ENCODE results near the gene ZNF740.
A peak's percentile ranks its signal among the peaks of the same experiment; 100 is the strongest.
"Not testable (repeated sequence)": the region's sequence is repeated elsewhere in the genome, so short reads cannot be mapped to it uniquely, and the experiment has no call there.

The ZNF740 gene

DNA sequence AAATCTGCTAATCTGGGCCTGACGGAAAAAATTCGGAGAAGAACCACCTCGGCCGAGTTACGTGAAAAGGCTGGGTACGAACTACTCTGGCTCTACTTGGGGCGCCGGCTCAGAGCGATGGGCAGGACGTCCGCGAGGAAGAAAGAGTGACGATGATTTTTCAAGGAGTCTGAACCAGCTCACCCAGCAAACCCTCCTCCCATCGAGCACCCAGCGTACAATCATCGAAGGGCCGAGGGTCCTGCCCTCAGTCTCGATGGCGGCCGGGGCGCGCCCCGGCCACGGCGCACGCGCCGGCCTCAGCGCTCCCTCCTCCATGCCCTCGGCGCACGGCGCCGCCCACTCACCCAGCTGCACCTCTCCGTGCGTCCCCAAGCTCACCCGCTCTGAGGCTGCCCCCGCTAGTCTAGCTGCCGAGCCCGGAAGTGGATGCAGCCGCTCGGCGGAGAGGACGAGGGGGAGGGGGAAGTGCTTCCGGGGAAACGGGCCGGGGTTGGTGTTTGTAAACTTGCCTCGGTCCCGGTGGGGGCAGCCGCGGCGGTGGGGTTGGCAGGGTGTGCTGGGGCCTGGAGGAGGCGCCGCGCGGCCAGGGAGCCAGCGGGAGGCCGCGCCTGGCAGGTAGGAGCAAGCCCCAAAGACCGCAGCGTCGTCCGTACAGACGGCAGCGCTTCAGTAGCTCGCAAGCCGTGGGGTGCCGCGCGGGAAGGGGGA, at the start of gene ZNF740, which contains the start of gene CSAD:
Gene ZNF740 (plus strand): TSS at position 503 of the 711 bp plus-strand sequence. CDS start 1,262 bp downstream, outside the sequence.
Gene CSAD (minus strand): TSS at position 706 of the 711 bp plus-strand sequence. CDS start 7,455 bp downstream, outside the sequence.
- DNase-seq, result peak; percentile 86

DNA sequence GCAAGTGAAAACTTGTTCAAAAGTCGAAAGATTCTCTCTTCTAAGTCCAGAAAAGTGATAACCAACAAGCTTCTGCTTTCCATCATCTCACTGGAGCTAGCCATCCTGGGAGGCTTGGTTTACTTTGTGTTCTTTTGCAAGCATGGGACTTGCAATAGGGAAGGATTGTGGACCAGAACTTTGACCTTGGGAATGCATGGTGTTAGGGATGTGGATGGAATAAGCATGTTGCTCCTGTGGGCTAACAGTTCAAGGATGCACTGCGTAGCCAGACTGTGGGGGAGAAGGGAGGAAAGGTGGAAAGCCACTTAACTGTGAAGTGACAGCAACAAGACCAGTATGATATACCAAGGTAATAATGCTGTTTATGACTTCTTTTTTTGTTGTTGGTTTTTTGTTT, 48.7 kb upstream of the ZNF740 start:
- DNase-seq, result no peak

DNA sequence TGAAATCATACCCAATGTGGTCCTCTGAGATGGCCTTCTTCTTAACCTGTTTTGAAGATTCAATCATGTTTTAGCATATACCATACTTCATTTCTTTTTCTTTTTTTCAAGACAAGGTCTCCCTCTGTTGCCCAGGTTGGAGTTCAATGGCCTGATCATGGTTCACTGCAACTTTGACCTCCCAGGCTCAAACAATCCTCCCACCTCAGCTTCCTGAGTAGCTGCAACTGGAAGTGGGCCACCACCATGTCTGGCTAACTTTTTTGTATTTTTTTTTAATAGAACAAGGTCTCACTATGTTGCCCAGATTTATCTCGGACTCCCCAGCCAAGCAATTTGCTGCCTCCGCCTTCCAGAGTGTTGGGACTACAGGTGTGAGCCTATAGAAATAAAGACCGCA, 46.8 kb upstream of the ZNF740 start:
- no peak for DNase-seq

DNA sequence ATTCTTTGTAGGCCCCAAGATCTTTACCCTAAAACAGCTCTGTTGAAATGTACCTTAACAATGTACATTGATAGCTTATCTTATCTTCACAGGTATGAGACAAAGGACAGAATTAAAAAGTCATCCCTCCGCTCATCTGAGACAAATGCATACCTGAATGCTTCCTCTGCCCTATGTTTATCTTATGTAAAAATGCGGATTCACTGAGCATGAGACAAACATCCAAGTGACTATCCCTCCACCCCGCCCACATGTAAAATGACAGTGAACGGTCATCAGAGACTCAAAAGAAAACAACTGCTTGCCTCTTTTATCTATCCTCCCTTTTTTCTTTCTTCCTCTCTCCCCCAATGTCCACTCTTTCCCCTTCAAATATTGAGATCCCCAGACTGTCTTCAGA, 37.2 kb upstream of the ZNF740 start:
- DNase-seq, result no peak

- no peak for DNase-seq
Observed at GRCh38 chr12:53145383-53146260, 34.9 kb upstream of the ZNF740 start.

GRCh38 chr12:53147181-53147580, 33.3 kb upstream of the ZNF740 start:
- DNase-seq, result no peak

- no peak for DNase-seq
Observed at GRCh38 chr12:53147653-53148052, 32.9 kb upstream of the ZNF740 start.

DNA sequence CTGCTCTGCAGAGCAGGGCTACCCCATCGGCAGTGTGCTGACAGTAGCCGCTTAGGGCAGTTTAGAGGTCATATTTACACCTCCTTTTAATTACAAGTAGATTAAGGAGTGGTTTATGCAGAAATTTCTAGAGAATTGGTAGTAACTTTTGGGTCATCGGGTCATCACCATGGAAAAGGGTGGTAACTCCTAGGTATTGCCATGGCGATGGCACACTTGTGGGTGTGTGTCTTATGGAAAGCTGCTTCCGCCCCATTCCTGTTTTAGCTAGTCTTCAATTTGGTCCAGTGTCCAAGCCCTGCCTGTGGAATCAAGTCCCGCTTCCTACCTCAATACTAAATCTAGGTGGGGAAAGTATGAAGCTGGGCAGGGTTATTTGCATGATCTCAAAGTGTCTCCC, 29.5 kb upstream of the ZNF740 start:
- no peak for DNase-seq

GRCh38 chr12:53152390-53152789, 28.1 kb upstream of the ZNF740 start:
- DNase-seq, result no peak

- DNase-seq, result peak; percentile 83
Observed at GRCh38 chr12:53159195-53159839, 21.2 kb upstream of the ZNF740 start.

- DNase-seq, result no peak
Observed at GRCh38 chr12:53160000-53160399, 20.5 kb upstream of the ZNF740 start.

- no peak for DNase-seq
Observed at GRCh38 chr12:53160673-53161072, 19.8 kb upstream of the ZNF740 start.

GRCh38 chr12:53161119-53161911, 19.2 kb upstream of the ZNF740 start:
- DNase-seq, result no peak

DNA sequence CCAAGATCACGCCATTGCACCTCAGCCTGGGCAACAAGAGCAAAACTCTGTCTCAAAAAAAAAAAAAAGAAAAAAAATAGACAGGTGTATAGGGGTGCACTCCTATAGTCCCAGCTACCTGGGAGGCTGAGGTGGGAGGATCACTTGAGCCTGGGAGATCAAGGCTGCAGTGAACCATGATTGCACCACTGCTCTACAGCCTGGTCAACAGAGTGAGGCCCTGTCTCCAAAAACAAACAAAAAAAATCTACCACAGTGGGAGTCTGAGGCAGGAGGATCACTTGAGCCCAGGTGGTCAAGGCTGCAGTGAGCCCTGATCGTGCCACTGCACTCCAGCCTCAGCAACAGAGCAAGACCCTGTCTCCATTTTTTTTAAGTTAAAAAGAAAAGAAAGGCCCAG, 17.5 kb upstream of the ZNF740 start:
- DNase-seq, result not testable (repeated sequence)

GRCh38 chr12:53166837-53167236, 13.7 kb upstream of the ZNF740 start:
- no peak for DNase-seq

DNA sequence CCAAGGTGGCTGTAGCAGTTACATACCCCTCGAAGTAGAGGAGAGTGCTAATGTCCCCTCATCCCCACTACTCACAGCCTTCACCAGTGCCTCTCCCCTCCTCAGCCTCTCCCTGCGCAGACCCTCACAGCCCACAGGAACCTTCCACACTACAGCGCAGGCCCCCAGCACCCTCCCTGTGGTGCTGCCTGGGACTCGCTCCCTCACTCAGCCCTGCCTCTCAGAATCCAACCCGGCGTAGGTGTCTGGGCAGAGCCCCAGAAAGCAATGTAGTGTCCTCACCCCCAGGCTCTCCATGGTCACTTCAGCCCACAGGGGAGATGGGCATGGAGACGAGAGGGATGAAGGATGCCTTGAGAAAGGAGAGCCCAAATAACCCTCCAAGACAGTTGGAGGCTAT, 10.9 kb upstream of the ZNF740 start:
- DNase-seq, result no peak

DNA sequence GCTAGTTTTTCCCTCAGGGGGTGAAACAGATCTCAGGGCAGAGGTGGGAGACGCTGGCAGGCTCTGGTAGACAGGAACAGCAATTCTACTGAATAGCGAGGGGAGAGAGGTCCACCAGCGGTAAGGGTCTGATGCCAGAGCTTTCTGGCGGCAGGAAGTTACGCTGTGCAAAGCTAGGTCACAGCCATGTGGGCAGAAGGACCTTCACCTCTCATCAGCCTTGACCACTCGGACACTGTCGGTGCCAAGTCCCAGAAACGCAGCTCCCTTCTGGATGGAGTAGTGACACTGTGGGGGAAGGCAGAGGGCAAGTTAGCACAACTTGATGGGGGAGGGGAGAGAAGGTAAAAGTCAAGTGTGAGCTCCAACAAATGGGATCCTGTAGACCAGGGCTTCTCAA, 10.3 kb upstream of the ZNF740 start:
- DNase-seq, result no peak

DNA sequence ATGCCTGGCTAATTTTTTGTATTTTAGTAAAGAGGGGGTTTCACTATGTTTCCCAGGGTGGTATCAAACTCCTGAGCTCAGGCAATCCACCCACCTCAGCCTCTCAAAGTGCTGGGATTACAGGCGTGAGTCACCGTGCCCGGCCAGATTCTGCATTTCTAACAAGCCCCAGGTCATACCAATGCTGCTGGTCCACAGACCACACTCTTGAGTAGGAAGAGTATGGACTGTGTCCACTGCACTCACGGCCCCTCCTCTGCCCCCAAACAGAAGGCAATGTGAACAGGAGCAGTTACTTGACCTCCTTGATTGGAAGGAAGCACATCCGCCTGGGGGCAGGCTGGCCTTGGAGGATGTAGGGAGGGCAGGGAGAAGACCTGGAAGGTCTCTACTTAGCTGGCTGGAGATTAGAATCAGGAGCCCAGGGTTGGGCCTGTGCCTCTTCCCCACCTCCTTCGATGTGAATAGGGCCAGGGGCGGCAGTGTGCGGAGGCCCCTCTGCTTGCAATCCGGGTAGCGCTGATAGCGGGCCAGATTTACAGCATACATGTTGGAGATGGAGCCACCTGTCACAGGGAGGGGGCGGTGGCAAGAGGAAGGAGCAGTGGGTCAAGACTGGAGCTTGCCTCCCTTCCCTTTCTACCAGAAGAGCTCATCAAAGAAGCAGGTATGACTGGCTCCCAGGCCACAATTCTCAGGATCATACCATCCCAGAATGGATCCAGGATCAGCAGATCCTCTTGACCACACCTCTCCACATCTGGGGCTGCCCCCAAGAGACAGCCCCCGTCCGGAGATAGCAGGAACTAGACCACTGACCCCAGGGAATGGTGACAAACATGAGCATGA, 9.4 kb upstream of the ZNF740 start:
- no peak for DNase-seq

DNA sequence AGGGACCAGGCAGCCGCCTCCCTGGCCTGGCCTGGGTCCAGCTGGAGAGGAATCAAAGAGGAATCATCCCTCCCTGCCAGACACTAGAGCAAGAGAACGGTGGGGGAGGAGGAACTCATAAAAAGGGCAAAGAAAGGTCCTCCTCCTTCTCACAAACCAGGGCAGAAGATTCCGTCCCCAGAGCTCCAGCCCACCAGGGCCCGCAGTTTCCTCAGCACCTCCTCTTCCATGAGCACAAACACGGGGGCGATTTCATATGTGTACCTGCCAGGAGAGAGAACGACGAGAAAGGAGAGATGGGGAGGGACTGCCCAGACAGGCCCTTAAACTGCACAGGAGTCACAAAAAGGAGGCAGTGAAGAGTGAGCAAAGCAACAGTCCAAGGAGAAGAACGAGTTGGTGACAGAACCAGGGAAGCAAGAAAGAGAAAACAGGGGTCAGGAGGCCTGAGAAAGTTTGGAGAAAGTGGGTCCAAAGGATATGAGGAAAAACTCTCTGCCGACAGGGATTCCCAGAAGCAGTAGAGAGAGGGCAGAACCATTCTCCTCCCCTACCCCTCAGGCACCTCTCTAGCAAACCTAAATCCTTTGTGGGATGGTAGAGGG, 8.7 kb upstream of the ZNF740 start:
- no peak for DNase-seq

DNA sequence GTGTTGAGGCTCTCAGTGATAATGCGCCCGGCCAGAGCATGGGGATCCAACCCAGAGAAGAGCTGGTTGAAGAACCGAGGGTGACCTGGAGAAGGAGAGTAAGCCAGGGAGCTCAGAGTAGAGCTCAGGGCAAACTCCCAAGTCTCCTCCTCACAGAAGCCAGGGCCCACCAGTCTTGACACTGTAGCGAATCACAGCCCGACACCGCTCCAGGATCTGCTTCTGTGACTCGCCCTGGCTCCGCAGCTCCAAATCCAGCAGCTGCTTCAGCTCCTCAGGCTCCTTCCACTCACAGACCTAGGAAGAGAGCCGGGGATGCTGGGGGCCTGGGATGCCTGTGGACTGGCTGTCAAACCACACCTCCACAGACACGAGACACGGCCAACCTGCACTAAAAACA, 8.2 kb upstream of the ZNF740 start:
- DNase-seq, result no peak

DNA sequence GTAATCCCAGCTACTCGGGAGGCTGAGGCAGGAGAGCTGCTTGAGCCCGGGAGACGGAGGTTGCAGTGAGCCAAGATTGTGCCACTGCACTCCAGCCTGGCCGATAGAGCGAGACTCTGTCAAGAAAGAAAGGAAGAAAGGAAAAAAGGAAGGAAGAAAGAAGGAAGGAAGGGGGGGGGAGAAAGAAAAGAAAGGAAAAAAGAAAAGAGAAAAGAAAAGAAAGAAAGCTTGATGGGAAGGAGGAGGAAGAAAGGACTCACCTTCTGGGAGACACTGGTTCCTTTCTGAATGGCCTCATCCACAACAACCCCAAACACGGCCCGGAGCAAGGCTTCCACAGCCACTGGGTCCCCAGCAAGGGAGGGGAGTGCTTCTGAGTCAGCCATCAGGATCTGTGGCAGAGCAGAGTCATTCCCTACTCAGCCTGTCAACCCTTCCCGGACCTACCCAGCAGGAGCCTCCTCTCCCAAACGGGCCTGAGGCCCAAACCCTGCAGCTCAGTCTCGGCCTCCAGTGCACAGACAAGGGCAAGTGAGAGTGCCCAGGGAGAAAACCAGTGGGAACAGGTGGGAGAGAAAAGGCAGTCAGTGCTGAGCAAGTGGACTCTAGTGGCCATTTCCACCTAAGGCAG, 7.3 kb upstream of the ZNF740 start:
- no peak for DNase-seq
